ENCODE measurements around the gene HTR2B. TPM values are rescaled to one million over a fixed set of nuclear protein-coding genes. Genes with fewer than 3 reads are reported as not detected.
"Not testable (repeated sequence)": the region's sequence is repeated elsewhere in the genome, so short reads cannot be mapped to it uniquely, and the experiment has no call there.

The HTR2B gene
- total RNA-seq, 2 donors from 2014 or later: not detected

GRCh38 chr2:231144896-231145295 lies 20.1 kb upstream of the HTR2B start:
- H3K36me3 Mint-ChIP-seq: peaks cover 4 to 8% of the 10 kb centered on the region in 2 donors
- no peak for DNase-seq (ENCODE audit: low spot score in 2 of 2)
- H3K27ac Mint-ChIP-seq: no peak overlapping the region
- ATAC-seq: no peak
- H3K9me3 Mint-ChIP-seq: no peaks in the 10 kb centered on the region

- H3K36me3 Mint-ChIP-seq; H3K27ac Mint-ChIP-seq; DNase-seq (ENCODE audit: low spot score in 2 of 2); ATAC-seq; H3K9me3 Mint-ChIP-seq: not testable (repeated sequence)
Measured at GRCh38 chr2:231140808-231141207, 16.0 kb upstream of the HTR2B start.

GRCh38 chr2:231139796-231140195 lies 15.0 kb upstream of the HTR2B start:
- H3K27ac Mint-ChIP-seq: no peak overlapping the region
- H3K9me3 Mint-ChIP-seq: no peaks in the 10 kb centered on the region
- DNase-seq (ENCODE audit: low spot score in 2 of 2) (no peak), ATAC-seq (no peak)
- no peaks in the 10 kb centered on the region for H3K36me3 Mint-ChIP-seq

DNA sequence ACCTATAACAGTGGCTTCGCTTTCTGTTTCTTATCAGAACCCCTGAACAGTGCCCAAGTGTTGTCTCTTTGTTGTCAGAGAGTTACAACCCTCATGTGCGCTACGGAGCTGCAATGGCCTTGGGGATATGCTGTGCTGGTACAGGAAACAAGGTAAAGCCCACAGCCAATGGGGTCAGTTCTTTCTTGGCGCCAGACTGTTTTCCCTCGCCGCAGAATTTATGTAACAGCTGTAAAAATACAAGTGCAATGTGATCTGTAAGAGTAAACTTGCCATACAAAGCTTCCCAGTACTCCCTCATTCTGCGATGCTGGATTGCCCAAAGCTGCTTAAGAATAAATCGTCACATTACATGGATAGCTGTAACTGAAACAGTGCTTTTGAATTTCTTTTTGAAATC lies 13.9 kb upstream of the HTR2B start:
- H3K27ac Mint-ChIP-seq: no peak overlapping the region
- ATAC-seq: no peak
- no peaks in the 10 kb centered on the region for H3K9me3 Mint-ChIP-seq
- H3K36me3 Mint-ChIP-seq: no peaks in the 10 kb centered on the region
- no peak for DNase-seq (ENCODE audit: low spot score in 2 of 2)

DNA sequence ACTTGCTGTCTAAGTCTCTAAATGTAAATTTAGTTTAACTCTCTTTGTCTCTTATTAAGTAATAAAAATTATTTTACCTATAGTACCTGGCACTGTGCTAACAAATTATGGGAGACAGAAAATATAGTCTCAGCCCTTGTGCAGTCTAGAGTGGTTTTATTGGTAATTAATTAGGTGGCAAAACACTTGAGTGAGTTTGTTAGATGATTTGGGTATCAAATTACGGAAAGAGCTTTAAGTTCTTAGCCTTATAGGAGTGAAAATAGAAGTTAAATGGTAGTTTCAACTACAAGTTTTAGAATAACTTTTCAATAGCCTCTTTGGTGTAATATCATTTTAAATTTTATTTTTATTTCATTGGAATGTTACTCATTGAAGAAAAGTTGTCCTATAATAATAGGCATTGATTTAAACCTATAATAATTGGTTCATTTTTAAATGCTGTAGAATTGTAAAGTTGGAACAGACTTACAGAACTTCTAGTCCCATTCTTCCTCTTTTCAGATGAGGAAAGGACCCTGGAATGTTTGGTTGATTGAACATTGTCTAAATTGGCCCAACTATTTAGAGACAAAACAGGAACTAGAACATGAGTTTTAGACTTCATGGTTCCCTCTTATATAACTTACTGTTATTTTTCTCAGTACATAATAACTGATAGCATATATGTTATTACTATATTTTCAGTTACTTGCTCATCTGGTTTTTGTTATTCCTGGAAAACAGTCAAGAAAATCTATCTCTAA lies 10.2 kb upstream of the HTR2B start:
- ATAC-seq (no peak), DNase-seq (ENCODE audit: low spot score in 2 of 2) (no peak)
- Mint-ChIP-seq H3K36me3 (no peaks in the 10 kb centered on the region), H3K9me3 (no peaks in the 10 kb centered on the region), H3K27ac (no peak overlapping the region)

DNA sequence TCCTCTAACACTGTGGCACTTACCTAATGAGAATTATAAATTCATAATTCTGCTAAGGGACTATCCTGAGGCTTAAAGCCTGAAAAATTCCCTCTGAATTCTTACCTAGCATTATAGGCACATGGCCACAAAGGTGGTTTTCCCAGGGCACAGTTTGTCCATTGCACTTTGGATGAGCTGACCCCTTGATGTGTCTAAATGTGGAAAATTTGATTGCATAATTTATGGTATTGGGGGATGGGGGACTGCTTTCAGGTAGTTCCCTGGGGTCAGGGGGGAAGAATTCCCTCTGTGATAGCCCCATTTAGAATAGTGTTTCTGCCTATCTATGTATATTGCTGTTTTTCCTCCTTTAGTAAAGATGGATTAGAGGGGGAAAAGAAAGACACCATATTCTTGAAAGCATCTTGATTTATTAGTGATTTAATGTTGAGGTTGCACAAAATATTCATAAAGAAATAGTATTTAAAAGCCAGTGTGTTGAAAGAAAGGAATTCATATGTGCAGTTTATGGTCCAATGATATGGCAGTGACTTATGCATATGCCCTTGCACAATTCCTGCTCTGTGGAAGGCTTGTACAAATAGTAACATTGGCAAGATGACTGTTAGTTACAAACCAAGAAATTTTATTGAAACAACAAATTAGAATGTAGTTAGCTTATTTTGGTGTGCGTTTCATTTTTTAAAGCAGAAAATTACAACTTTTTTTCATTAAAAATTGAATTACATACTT lies 8.7 kb upstream of the HTR2B start:
- Mint-ChIP-seq H3K9me3 (no peaks in the 10 kb centered on the region), H3K36me3 (no peaks in the 10 kb centered on the region), H3K27ac (no peak overlapping the region)
- ATAC-seq: no peak
- no peak for DNase-seq (ENCODE audit: low spot score in 2 of 2)

DNA sequence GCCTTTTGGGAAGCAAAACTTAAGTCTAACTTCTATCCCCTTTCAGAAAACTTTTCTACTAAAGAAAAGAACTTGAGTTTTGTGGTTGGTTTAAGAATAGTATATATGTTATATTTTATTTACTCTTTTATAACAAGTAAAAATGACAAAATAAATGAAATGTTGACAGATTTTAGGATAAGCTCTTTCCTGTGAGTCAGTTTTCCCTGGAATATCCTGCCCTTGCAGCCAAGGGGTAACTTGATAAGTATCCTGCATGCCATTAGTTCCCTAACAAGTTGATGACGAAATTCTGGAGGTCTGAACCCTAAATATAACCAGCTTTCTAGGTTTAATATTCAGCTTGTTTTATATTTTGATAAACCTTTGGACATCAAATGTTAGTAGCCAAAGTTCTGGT lies 7.3 kb upstream of the HTR2B start:
- H3K27ac Mint-ChIP-seq: no peak overlapping the region
- no peak for ATAC-seq
- no peak for DNase-seq (ENCODE audit: low spot score in 2 of 2)

GRCh38 chr2:231130336-231131056 lies 5.7 kb upstream of the HTR2B start:
- H3K27ac Mint-ChIP-seq: no peak overlapping the region
- no peak for DNase-seq (ENCODE audit: low spot score in 2 of 2)
- no peaks in the 10 kb centered on the region for H3K36me3 Mint-ChIP-seq
- H3K9me3 Mint-ChIP-seq: no peaks in the 10 kb centered on the region
- ATAC-seq: no peak

More for the DNA sequence above, 7.3 kb upstream of the HTR2B start:
- Mint-ChIP-seq H3K36me3 (no peaks in the 10 kb centered on the region), H3K9me3 (no peaks in the 10 kb centered on the region)

- DNase-seq (ENCODE audit: low spot score in 2 of 2) (no peak), ATAC-seq (no peak)
- no peaks in the 10 kb centered on the region for H3K9me3 Mint-ChIP-seq
- H3K36me3 Mint-ChIP-seq: no peaks in the 10 kb centered on the region
- no peak overlapping the region for H3K27ac Mint-ChIP-seq
Measured at GRCh38 chr2:231129216-231129615, 4.4 kb upstream of the HTR2B start.

GRCh38 chr2:231128541-231128940 lies 3.7 kb upstream of the HTR2B start:
- no peak overlapping the region for H3K27ac Mint-ChIP-seq
- DNase-seq (ENCODE audit: low spot score in 2 of 2): no peak

GRCh38 chr2:231127936-231128335 lies 3.1 kb upstream of the HTR2B start:
- Mint-ChIP-seq H3K36me3 (no peaks in the 10 kb centered on the region), H3K27ac (no peak overlapping the region), H3K9me3 (no peaks in the 10 kb centered on the region)
- ATAC-seq (no peak), DNase-seq (ENCODE audit: low spot score in 2 of 2) (no peak)

More at GRCh38 chr2:231128541-231128940, 3.7 kb upstream of the HTR2B start:
- Mint-ChIP-seq H3K9me3 (no peaks in the 10 kb centered on the region), H3K36me3 (no peaks in the 10 kb centered on the region)
- no peak for ATAC-seq

DNA sequence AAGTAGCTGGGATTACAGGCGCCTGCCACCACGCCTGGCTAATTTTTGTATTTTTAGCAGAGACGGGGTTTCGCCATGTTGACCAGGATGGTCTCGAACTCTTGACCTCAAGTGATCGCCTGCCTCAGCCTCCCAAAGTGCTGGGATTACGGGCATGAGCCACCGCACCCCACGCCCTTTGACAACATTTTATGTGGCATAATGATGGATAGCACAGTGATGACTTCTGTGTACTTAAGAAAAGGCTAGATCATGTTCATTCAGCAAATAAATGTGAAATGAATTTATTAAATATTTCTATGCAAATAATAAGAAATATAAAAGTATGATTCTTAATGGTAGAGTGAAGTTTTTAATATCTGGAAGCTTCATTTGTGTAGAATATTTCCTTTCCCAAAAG lies 2.6 kb upstream of the HTR2B start:
- Mint-ChIP-seq H3K27ac (no peak overlapping the region), H3K9me3 (no peaks in the 10 kb centered on the region), H3K36me3 (no peaks in the 10 kb centered on the region)
- DNase-seq (ENCODE audit: low spot score in 2 of 2) (no peak), ATAC-seq (no peak)

GRCh38 chr2:231126123-231126522 lies 1.3 kb upstream of the HTR2B start:
- Mint-ChIP-seq H3K36me3 (no peaks in the 10 kb centered on the region), H3K9me3 (no peaks in the 10 kb centered on the region), H3K27ac (no peak overlapping the region)
- DNase-seq (ENCODE audit: low spot score in 2 of 2) (no peak), ATAC-seq (no peak)

GRCh38 chr2:231123362-231123898 lies 1.4 kb downstream of the HTR2B start:
- Mint-ChIP-seq H3K36me3 (no peaks in the 10 kb centered on the region), H3K27ac (no peak overlapping the region), H3K9me3 (no peaks in the 10 kb centered on the region)
- peak in 1 of 2 donors; percentile 63 for ATAC-seq
- DNase-seq (ENCODE audit: low spot score in 2 of 2): no peak

DNA sequence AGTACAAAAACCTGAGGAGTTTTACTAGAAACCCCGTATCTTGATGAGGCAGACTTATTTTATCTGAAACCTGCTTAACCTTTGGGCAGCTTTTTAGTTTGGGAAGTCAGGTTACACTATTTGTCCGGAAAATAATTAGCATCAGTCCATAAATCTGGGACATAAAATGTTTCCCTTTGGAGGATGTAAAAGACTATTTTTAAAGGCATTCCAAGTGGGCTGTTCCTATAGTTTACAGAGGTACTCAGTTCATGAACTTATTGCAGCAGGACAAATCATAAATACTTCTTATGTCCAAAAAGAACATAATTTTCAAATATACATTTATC lies 6.3 kb downstream of the HTR2B start:
- H3K9me3 Mint-ChIP-seq: no peaks in the 10 kb centered on the region
- H3K36me3 Mint-ChIP-seq: no peaks in the 10 kb centered on the region
- ATAC-seq: no peak
- DNase-seq (ENCODE audit: low spot score in 2 of 2): no peak
- no peak overlapping the region for H3K27ac Mint-ChIP-seq

GRCh38 chr2:231117922-231118613 lies 6.8 kb downstream of the HTR2B start:
- H3K36me3 Mint-ChIP-seq: no peaks in the 10 kb centered on the region
- ATAC-seq: no peak
- no peaks in the 10 kb centered on the region for H3K9me3 Mint-ChIP-seq
- DNase-seq (ENCODE audit: low spot score in 2 of 2): no peak
- H3K27ac Mint-ChIP-seq: no peak overlapping the region

- DNase-seq (ENCODE audit: low spot score in 2 of 2) (no peak), ATAC-seq (no peak)
- Mint-ChIP-seq H3K9me3 (no peaks in the 10 kb centered on the region), H3K27ac (no peak overlapping the region), H3K36me3 (peaks cover 4% of the 10 kb centered on the region in 2 donors)
Measured at GRCh38 chr2:231117148-231117547, 7.7 kb downstream of the HTR2B start.

All from activated naive CD4-positive, alpha-beta T cell treated with anti-CD3 and anti-CD28 coated beads, Interleukin-2, amount 50 U/mL, for 72 hours (primary cell).